ELR (cell line): ENCODE measurements around the gene TSN.
"Not testable (repeated sequence)": the region's sequence is repeated elsewhere in the genome, so short reads cannot be mapped to it uniquely, and the experiment has no call there.

Source experiments
- DNase-seq: peaks from one replicate; pipeline ENCODE4 v3.0.0-alpha.2; 2015; ENCODE audit warnings: low read depth

TSN gene

GRCh38 chr2:121803503-121803902 is 48.1 kb downstream of the TSN start:
- DNase-seq = no peak

DNA sequence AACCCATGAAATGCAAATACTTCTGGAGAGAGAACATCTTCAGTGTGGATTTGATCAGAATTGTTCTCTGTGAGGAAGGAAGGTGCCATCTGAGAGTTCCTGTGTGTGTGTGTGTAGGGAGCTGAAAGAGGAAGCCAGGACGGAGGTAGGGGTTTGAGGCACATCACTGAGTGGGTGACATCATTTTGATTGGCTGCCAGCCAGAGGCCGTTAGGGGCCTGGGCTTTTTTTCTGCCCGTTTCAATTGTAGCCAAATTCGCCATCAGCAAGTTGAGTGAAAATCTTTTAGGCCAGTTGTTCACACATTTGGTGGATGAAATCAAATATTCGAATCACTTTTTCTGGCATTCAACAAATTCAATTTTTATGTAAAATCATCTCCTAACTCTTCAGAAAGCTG is 48.9 kb downstream of the TSN start:
- DNase-seq = peak; percentile 33

DNA sequence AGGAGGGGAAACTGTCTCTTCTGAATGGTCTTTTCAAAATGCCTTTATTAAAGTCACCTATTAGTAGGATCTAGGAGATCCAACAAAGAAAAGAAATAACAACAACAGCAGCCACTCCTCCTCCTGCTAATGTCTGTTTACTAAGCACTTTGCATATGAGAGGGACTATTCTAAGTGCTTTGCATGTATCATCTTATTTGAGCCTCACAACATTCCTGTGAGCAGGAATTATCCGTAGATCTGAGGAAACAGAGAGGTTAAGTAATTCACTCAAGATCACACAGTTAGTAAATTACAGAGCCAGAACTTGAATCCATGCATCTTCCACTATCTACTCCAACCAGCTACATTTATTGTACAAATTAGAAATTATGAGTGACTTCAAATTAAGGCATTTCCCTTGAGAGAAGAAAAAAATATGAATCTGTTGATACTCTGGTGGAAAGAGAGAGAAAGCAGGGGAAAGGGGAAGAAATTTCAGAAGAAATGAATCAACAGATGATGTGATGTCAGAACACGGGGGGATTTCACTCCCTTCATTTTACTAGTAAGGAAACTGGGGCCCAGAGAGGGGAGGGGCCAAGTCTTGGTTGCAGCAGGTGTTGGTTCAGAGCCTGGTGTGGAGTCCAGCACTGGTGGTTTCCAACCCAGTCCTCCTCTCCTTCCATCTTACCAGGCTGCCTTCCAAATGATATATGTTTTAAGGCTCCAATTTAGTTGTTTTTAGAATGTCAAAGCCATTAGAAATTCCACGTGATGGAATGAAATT is 49.7 kb downstream of the TSN start:
- no peak for DNase-seq

DNA sequence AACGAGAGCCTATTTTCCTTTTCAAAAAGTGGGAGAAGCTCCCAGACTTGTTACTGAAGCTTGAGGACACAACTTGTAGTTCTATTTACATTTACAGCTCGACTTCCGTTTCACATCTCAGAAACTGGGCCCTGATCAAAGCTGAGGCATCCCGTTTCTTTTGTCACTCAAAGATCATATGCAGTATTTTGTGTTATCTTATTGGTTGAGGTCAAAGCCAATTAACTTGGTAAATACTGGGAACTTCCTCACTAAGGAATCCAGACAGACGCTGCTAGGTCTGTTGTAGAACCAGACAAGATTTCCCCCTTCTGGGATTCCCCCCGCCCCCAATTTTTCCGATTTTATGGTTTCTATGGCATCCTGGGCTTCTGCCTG is 50.3 kb downstream of the TSN start:
- no peak for DNase-seq

DNA sequence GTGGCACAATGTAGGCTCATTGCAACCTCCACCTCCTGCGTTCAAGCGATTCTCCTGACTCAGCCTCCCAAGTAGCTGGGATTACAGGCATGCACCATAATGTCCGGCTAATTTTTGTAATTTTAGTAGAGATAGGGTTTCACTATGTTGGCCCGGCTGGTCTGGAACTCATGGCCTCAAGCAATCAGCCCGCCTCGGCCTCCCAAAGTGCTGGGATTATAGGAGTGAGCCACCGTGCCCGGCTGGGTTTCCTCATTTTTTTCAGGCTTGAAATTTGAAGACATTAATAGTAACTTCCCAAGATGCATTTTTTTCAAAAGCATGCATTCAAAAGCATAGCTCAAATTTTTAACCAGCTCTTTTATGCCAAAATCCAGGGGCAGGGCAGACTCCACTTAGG is 52.3 kb downstream of the TSN start:
- not testable (repeated sequence) for DNase-seq

GRCh38 chr2:121809607-121810006 is 54.2 kb downstream of the TSN start:
- no peak for DNase-seq

- peak; percentile 75 for DNase-seq
These were observed 55.8 kb downstream of the TSN start for GRCh38 chr2:121810959-121811853.

DNA sequence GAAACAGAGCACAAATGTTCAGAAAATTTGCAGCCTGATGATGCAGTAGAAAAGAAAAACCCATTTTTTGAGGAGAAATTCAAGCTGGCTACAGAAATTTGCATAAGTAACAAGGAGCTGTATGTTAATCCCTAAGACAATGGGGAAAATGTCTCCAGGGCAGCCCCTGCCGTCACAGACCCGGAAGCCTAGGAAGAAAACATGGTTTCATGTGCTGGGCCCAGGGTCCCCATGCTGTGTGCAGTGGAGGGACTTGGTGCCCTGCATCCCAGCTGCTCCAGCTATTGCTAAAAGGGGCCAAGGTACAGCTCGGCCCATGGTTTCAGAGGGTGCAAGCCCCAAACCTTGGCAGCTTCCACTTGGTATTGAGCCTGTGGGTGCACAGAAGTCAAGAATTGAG is 57.6 kb downstream of the TSN start:
- DNase-seq = not testable (repeated sequence)

DNA sequence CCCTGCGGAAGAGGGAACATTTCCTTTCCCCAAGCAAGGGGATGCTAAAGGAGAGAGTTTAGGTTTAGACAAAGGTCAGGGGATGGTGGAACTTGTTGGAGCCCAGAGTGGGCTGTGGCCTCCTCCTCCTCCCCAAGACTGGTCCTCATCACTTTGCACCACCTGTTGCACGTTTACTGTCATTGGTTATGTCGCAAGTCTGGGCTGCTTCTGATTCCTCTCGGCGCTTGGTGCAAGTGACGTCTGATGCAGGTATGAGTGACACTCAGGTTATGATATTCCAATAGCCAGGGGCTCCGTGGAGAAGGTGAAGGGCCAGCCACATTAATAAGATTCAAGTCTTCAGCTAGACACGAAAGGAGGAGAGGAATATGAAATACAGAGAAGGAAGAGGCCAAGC is 59.8 kb downstream of the TSN start:
- no peak for DNase-seq

DNA sequence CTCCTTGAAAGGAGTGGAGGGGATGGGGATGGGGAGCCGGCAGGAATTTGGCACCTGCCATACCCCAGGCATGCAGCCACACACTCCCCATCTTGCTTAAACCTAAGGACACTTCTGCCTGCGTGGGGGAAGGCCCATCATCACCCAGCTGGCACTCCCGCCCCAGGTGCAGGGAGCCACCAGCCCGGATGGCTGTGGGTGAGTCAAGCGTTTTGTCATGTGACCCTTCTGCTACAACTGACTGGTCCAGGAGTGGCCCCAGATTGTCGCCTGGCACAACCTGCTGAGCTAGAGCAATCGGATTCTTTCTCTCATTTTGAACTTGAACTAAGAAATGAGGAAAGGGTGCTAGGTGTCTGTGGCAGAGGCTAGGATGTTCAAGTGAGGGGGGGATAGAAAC is 61.3 kb downstream of the TSN start:
- no peak for DNase-seq

DNA sequence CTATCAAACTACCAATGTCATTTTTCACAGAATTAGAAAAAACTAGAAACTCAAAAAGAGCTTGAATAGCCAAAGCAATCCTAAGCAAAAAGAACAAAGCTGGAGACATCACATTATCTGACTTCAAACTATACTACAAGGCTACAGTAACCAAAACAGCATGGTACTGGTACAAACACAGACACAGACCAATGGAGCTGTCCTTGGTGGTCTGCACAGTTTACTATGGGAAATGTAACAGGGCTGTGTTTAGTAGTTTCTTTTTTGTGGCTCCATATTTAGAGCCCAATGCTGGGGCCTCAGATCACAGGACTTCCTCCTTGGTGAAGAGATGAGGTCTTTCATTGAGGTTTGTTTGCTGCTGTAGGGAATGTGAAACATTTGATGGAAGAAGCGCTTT is 61.9 kb downstream of the TSN start:
- not testable (repeated sequence) for DNase-seq
